ENCODE measurements around the gene WDPCP. TPM values are rescaled to one million over a fixed set of nuclear protein-coding genes. Genes with fewer than 3 reads are reported as not detected.

Gene WDPCP
- polyA plus RNA-seq, 1 donor from 2014 or later: 8.9 TPM

DNA sequence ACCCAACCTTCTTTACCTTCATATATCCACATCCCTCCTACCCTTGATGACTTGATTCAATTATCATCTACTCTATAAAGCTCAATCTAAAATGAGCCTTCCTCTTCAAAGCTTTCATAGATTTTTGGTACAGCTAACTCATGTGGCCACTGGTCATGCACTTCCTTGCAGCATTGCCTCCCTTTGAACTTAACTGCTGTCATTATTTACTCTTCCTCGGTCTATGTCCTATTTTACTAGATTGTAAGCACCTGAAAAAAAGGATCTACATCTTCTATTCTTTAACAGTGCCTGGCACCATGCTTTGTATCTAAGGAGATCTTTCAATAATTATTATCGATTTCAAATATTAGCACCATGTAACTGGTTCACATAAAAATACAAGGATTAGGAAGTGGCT lies 31.1 kb upstream of the WDPCP start:
- H3K9me3 ChIP-seq (ENCODE audit: low read length): no peaks in the 10 kb centered on the region
- TF ChIP-seq POLR2AphosphoS5 (IDR thresholded peaks at IDR 0.05) (no peak), CTCF (IDR thresholded peaks at IDR 0.05; ENCODE audit: poor library complexity, severe bottlenecking) (no peak), TAF1 (IDR thresholded peaks at IDR 0.05; ENCODE audit: low read depth) (no peak), EZH2 (IDR thresholded peaks at IDR 0.05; ENCODE audit: borderline replicate concordance, insufficient read depth, low read length, poor library complexity, severe bottlenecking) (no peak), SMC3 (conservative IDR thresholded peaks at IDR 0.05; ENCODE audit: poor library complexity) (no peak), MXI1 (conservative IDR thresholded peaks at IDR 0.05; ENCODE audit: poor library complexity, severe bottlenecking) (no peak), RAD21 (conservative IDR thresholded peaks at IDR 0.05) (no peak), EP300 (conservative IDR thresholded peaks at IDR 0.05; ENCODE audit: poor library complexity, severe bottlenecking) (no peak)
- TF ChIP-seq, protein P1, sequence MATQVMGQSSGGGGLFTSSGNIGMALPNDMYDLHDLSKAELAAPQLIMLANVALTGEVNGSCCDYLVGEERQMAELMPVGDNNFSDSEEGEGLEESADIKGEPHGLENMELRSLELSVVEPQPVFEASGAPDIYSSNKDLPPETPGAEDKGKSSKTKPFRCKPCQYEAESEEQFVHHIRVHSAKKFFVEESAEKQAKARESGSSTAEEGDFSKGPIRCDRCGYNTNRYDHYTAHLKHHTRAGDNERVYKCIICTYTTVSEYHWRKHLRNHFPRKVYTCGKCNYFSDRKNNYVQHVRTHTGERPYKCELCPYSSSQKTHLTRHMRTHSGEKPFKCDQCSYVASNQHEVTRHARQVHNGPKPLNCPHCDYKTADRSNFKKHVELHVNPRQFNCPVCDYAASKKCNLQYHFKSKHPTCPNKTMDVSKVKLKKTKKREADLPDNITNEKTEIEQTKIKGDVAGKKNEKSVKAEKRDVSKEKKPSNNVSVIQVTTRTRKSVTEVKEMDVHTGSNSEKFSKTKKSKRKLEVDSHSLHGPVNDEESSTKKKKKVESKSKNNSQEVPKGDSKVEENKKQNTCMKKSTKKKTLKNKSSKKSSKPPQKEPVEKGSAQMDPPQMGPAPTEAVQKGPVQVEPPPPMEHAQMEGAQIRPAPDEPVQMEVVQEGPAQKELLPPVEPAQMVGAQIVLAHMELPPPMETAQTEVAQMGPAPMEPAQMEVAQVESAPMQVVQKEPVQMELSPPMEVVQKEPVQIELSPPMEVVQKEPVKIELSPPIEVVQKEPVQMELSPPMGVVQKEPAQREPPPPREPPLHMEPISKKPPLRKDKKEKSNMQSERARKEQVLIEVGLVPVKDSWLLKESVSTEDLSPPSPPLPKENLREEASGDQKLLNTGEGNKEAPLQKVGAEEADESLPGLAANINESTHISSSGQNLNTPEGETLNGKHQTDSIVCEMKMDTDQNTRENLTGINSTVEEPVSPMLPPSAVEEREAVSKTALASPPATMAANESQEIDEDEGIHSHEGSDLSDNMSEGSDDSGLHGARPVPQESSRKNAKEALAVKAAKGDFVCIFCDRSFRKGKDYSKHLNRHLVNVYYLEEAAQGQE (IDR thresholded peaks at IDR 0.05; ENCODE audit: borderline replicate concordance): no peak
- H3K27me3 ChIP-seq (ENCODE audit: insufficient read depth, low read depth, low read length): no peaks in the 10 kb centered on the region
- H3K27ac ChIP-seq (ENCODE audit: low read length): no peak overlapping the region
- no peak overlapping the region for H3K4me2 ChIP-seq (ENCODE audit: low read length)
- H4K20me1 ChIP-seq (ENCODE audit: insufficient read depth): no peaks in the 10 kb centered on the region
- H3F3A ChIP-seq (ENCODE audit: insufficient read depth, low read length, poor library complexity, severe bottlenecking): no peaks in the 10 kb centered on the region
- H3K4me3 ChIP-seq (ENCODE audit: low read length): no peak overlapping the region
- no peaks in the 10 kb centered on the region for H3K79me2 ChIP-seq (replicated peaks; ENCODE audit: insufficient read depth, low read length)
- H3K9me2 ChIP-seq (ENCODE audit: insufficient read depth, low read length): no peaks in the 10 kb centered on the region
- H2AFZ ChIP-seq (ENCODE audit: low read depth, low read length): no peak overlapping the region
- no peaks in the 10 kb centered on the region for H3K36me3 ChIP-seq (ENCODE audit: insufficient read depth, low read length)
- no peak overlapping the region for H3K9ac ChIP-seq (ENCODE audit: low read length)

- Histone ChIP-seq H3K9ac (ENCODE audit: low read length) (no peak overlapping the region), H3F3A (ENCODE audit: insufficient read depth, low read length, poor library complexity, severe bottlenecking) (no peaks in the 10 kb centered on the region), H3K27ac (ENCODE audit: low read length) (no peak overlapping the region), H3K27me3 (ENCODE audit: insufficient read depth, low read depth, low read length) (no peaks in the 10 kb centered on the region), H3K4me3 (ENCODE audit: low read length) (no peak overlapping the region), H4K20me1 (ENCODE audit: insufficient read depth) (no peaks in the 10 kb centered on the region), H3K9me3 (ENCODE audit: low read length) (no peaks in the 10 kb centered on the region), H3K79me2 (replicated peaks; ENCODE audit: insufficient read depth, low read length) (no peaks in the 10 kb centered on the region), H3K9me2 (ENCODE audit: insufficient read depth, low read length) (no peaks in the 10 kb centered on the region), H2AFZ (ENCODE audit: low read depth, low read length) (no peak overlapping the region), H3K4me2 (ENCODE audit: low read length) (no peak overlapping the region), H3K36me3 (ENCODE audit: insufficient read depth, low read length) (no peaks in the 10 kb centered on the region)
- TF ChIP-seq EZH2 (IDR thresholded peaks at IDR 0.05; ENCODE audit: borderline replicate concordance, insufficient read depth, low read length, poor library complexity, severe bottlenecking) (no peak), TAF1 (IDR thresholded peaks at IDR 0.05; ENCODE audit: low read depth) (no peak), MXI1 (conservative IDR thresholded peaks at IDR 0.05; ENCODE audit: poor library complexity, severe bottlenecking) (no peak), CTCF (IDR thresholded peaks at IDR 0.05; ENCODE audit: poor library complexity, severe bottlenecking) (no peak), RAD21 (conservative IDR thresholded peaks at IDR 0.05) (no peak), SMC3 (conservative IDR thresholded peaks at IDR 0.05; ENCODE audit: poor library complexity) (no peak), POLR2AphosphoS5 (IDR thresholded peaks at IDR 0.05) (no peak), EP300 (conservative IDR thresholded peaks at IDR 0.05; ENCODE audit: poor library complexity, severe bottlenecking) (no peak)
Measured at GRCh38 chr2:63617366-63617765, 29.1 kb upstream of the WDPCP start.

Measured in neural cell (in vitro differentiated cells).